Ecto neural progenitor cell (in vitro differentiated cells): ENCODE results near the gene IGF2BP2.
"Not testable (repeated sequence)": the region's sequence is repeated elsewhere in the genome, so short reads cannot be mapped to it uniquely, and the experiment has no call there.

ENCODE experiments used
- DNase-seq: peaks from one replicate; pipeline ENCODE4 v3.0.0-alpha.2; 2018; ENCODE audit warnings: low spot score

Gene IGF2BP2

GRCh38 chr3:185639632-185640206 lies 185.1 kb downstream of the IGF2BP2 start:
- no peak for DNase-seq

- DNase-seq, result not testable (repeated sequence)
Measured at GRCh38 chr3:185638651-185639050, 186.2 kb downstream of the IGF2BP2 start.

GRCh38 chr3:185637388-185637787 lies 187.5 kb downstream of the IGF2BP2 start:
- no peak for DNase-seq

GRCh38 chr3:185632996-185633395 lies 191.8 kb downstream of the IGF2BP2 start:
- no peak for DNase-seq

- DNase-seq, result no peak
Measured at GRCh38 chr3:185631508-185632206, 193.2 kb downstream of the IGF2BP2 start.

GRCh38 chr3:185631108-185631507 lies 193.7 kb downstream of the IGF2BP2 start:
- DNase-seq, result no peak

- DNase-seq, result no peak
Measured at GRCh38 chr3:185630182-185630622, 194.6 kb downstream of the IGF2BP2 start.

GRCh38 chr3:185629554-185630181 lies 195.2 kb downstream of the IGF2BP2 start:
- DNase-seq, result no peak

- no peak for DNase-seq
Measured at GRCh38 chr3:185625784-185626183, 199.1 kb downstream of the IGF2BP2 start.

- DNase-seq, result no peak
Measured at GRCh38 chr3:185623939-185624665, 200.7 kb downstream of the IGF2BP2 start.

GRCh38 chr3:185613016-185613415 lies 211.8 kb downstream of the IGF2BP2 start:
- DNase-seq, result no peak

GRCh38 chr3:185606196-185606595 lies 218.6 kb downstream of the IGF2BP2 start:
- DNase-seq, result no peak

GRCh38 chr3:185605566-185605965 lies 219.3 kb downstream of the IGF2BP2 start:
- DNase-seq, result no peak

- DNase-seq, result no peak
Measured at GRCh38 chr3:185595526-185595925, 229.3 kb downstream of the IGF2BP2 start.

GRCh38 chr3:185594073-185594472 lies 230.8 kb downstream of the IGF2BP2 start:
- no peak for DNase-seq
